OCI-LY3 (cell line): ENCODE results near the gene MCC.

Experiments used
- EZH2phosphoT487 ChIP-seq: fragments of 200-600 bp; shearing (Covaris generic); IDR thresholded peaks from 2 replicates; pipeline ENCODE4 v1.6.1; 2018; ENCODE audit warnings: antibody characterized with exemption, mixed run types, low read depth
- TF ChIP-seq, protein P1 (sequence below): fragments of 200-600, 300-600 bp; sonication (generic); IDR thresholded peaks from 2 replicates; pipeline ENCODE4 v1.5.1; 2014; ENCODE audit warnings: antibody characterized with exemption, low read length, low read depth

DNA sequence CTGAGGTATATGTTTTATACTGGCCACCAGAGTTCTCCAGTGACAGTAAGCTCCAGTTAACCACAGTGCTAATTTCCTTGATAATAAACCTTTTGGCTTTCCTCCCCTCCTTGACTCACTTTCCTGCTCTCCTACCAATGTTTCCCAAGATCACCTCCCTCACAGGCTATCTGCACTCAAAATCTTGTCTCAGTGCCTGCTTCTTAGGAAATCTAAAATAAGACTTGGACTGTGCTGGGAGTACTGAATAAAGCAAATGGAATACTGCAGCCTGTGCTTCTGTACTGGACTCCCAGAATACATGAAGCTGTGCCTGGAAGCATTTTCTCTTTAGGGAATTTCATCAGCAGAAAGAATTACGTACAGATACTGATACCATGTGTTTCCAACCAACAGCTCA is 513.4 kb downstream of the MCC start:
- TF ChIP-seq, protein P1, sequence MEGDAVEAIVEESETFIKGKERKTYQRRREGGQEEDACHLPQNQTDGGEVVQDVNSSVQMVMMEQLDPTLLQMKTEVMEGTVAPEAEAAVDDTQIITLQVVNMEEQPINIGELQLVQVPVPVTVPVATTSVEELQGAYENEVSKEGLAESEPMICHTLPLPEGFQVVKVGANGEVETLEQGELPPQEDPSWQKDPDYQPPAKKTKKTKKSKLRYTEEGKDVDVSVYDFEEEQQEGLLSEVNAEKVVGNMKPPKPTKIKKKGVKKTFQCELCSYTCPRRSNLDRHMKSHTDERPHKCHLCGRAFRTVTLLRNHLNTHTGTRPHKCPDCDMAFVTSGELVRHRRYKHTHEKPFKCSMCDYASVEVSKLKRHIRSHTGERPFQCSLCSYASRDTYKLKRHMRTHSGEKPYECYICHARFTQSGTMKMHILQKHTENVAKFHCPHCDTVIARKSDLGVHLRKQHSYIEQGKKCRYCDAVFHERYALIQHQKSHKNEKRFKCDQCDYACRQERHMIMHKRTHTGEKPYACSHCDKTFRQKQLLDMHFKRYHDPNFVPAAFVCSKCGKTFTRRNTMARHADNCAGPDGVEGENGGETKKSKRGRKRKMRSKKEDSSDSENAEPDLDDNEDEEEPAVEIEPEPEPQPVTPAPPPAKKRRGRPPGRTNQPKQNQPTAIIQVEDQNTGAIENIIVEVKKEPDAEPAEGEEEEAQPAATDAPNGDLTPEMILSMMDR, result no peak
- no peak for TF ChIP-seq EZH2phosphoT487
